Esophagus squamous epithelium (tissue), 4 donors: ENCODE measurements around the gene TKTL1.

ENCODE experiments used
- CTCF ChIP-seq, 6 experiments: fragments of 450-650 bp in 4 of 6; fragments of 200-600 bp in 2 of 6; sonication (generic) in 2 of 6; IDR thresholded peaks; one replicate each; pipeline ENCODE4 v1.5.1; 2016 to 2019; ENCODE audit warnings: antibody characterized with exemption in 6 of 6, mild to moderate bottlenecking in 4 of 6, moderate library complexity in 4 of 6
- POLR2A ChIP-seq, 4 donors: fragments of 450-650 bp; IDR thresholded peaks; one replicate each; pipeline ENCODE4 v1.6.1; 2017; ENCODE audit warnings: antibody characterized with exemption in 4 of 4, mild to moderate bottlenecking in 4 of 4, moderate library complexity in 3 of 4

- TF ChIP-seq CTCF (IDR thresholded peaks at IDR 0.05): no peak
- TF ChIP-seq POLR2A (IDR thresholded peaks at IDR 0.05): no peak
Observed at GRCh38 chrX:154332561-154332960, 37.0 kb downstream of the TKTL1 start.
